H1 (cell line): Measurements from ENCODE around the gene TIE1. TPM values are rescaled to one million over a fixed set of nuclear protein-coding genes. Genes with fewer than 3 reads are reported as not detected.

ENCODE experiments used
- CTCF ChIA-PET: fragments of 300-600 bp; sonication (Branson Sonifier 250); formaldehyde crosslinking; loops from one replicate; lab custom pipeline; 2021; ENCODE audit not compliant: partially characterized antibody; lab: Charles Lee
- POLR2A ChIA-PET: fragments of 300-600 bp; sonication (Branson Sonifier 250); formaldehyde crosslinking; loops from one replicate; lab custom pipeline; 2021; ENCODE audit warnings: inconsistent platforms; ENCODE audit not compliant: partially characterized antibody; lab: Charles Lee
- DNase-seq, 2 experiments: peaks; one replicate each; pipeline versions ENCODE4 v3.0.0 to v3.0.0-alpha.2; 2010 to 2022; ENCODE audit warnings: low spot score in 2 of 2, low read depth in 1 of 2, mixed read lengths in 1 of 2
- FAIRE-seq: peaks from 2 replicates; lab custom pipeline; 2011; peaks lifted over from hg19 to GRCh38; lab: Jason Lieb, UNC
- H2AFZ ChIP-seq: 2 replicates; pipeline ENCODE4 v1.8.1; 2012; ENCODE audit warnings: low read length, inconsistent platforms
- H2AK5ac ChIP-seq: 2 replicates; pipeline ENCODE4 v1.6.1; 2013; ENCODE audit warnings: low read depth, low read length
- H2BK120ac ChIP-seq: replicated peaks from 2 replicates; pipeline ENCODE3; 2013; ENCODE audit warnings: low read depth, low read length, inconsistent platforms
- H2BK12ac ChIP-seq: 2 replicates; pipeline ENCODE4 v1.6.1; 2013; ENCODE audit warnings: low read depth, low read length
- H2BK15ac ChIP-seq: 2 replicates; pipeline ENCODE4 v1.6.1; 2013; ENCODE audit warnings: low read length
- H2BK20ac ChIP-seq: 2 replicates; pipeline ENCODE4 v1.6.1; 2013; ENCODE audit warnings: low read length
- H2BK5ac ChIP-seq: 2 replicates; pipeline ENCODE4 v1.6.1; 2013; ENCODE audit warnings: low read depth, low read length
- H3K14ac ChIP-seq: 2 replicates; pipeline ENCODE4 v1.6.1; 2013; ENCODE audit warnings: inconsistent platforms; ENCODE audit not compliant: insufficient read length
- H3K18ac ChIP-seq: 2 replicates; pipeline ENCODE4 v1.6.1; 2013; ENCODE audit warnings: low read length; ENCODE audit errors: extremely low read depth
- H3K23ac ChIP-seq: 2 replicates; pipeline ENCODE4 v1.6.1; 2013; ENCODE audit warnings: inconsistent platforms; ENCODE audit not compliant: insufficient read length
- H3K23me2 ChIP-seq: 2 replicates; pipeline ENCODE4 v1.6.1; 2013; ENCODE audit warnings: low read depth, low read length
- H3K27ac ChIP-seq: 2 replicates; pipeline ENCODE4 v1.6.1; 2011; ENCODE audit warnings: low read depth, low read length, inconsistent platforms
- H3K27me3 ChIP-seq, 4 experiments: replicated peaks in 1 of 4; 1 replicate in 1 of 4; 2 replicates in 3 of 4; pipeline versions ENCODE4 v1.6.1 to v1.8.1; 2011 to 2013; ENCODE audit warnings: low read length in 3 of 4, mild to moderate bottlenecking in 3 of 4, inconsistent platforms in 2 of 4, mixed read lengths in 2 of 4, moderate library complexity in 1 of 4; ENCODE audit not compliant: control insufficient read depth in 3 of 4, insufficient read depth in 3 of 4; ENCODE audit errors: extremely low read depth in 1 of 4
- H3K36me3 ChIP-seq, 4 experiments: 2 replicates each; pipeline versions ENCODE4 v1.6.1 to v1.8.1; 2011 to 2013; ENCODE audit warnings: mild to moderate bottlenecking in 4 of 4, low read length in 3 of 4, moderate library complexity in 2 of 4, control low read depth in 1 of 4, inconsistent platforms in 1 of 4; ENCODE audit not compliant: insufficient read depth in 4 of 4, control insufficient read depth in 2 of 4
- H3K4ac ChIP-seq: replicated peaks from 2 replicates; pipeline ENCODE3; 2013; ENCODE audit warnings: low read length, low read depth, mixed read lengths, inconsistent platforms; ENCODE audit not compliant: insufficient read length
- H3K4me1 ChIP-seq, 4 experiments: replicated peaks in 1 of 4; 1 replicate in 1 of 4; 2 replicates in 3 of 4; pipeline versions ENCODE4 v1.6.1 to v1.8.1; 2011 to 2013; ENCODE audit warnings: low read length in 3 of 4, inconsistent platforms in 2 of 4, mixed read lengths in 1 of 4; ENCODE audit not compliant: insufficient read depth in 4 of 4, control insufficient read depth in 3 of 4
- H3K4me2 ChIP-seq, 2 experiments: 2 replicates each; pipeline versions ENCODE4 v1.6.1 to v1.8.1; 2011 to 2013; ENCODE audit warnings: low read depth in 2 of 2, low read length in 2 of 2, control low read depth in 1 of 2, inconsistent platforms in 1 of 2, mild to moderate bottlenecking in 1 of 2; ENCODE audit not compliant: insufficient read depth in 1 of 2
- H3K4me3 ChIP-seq, 4 experiments: fragments of 200-600, 300-600 bp in 1 of 4; sonication (generic), shearing (Covaris generic), sonication (Bioruptor Twin) in 1 of 4; 2 replicates each; pipeline versions ENCODE4 v1.5.1 to v1.8.1; 2011 to 2016; ENCODE audit warnings: low read length in 4 of 4, low read depth in 3 of 4, control low read depth in 2 of 4, inconsistent platforms in 2 of 4, mild to moderate bottlenecking in 2 of 4, mixed read lengths in 1 of 4, moderate library complexity in 1 of 4; ENCODE audit not compliant: insufficient read depth in 2 of 4; ENCODE audit errors: extremely low read depth in 1 of 4
- H3K56ac ChIP-seq: replicated peaks from 2 replicates; pipeline ENCODE3; 2013; ENCODE audit warnings: low read depth, mild to moderate bottlenecking, mixed read lengths, low read length, inconsistent platforms; ENCODE audit not compliant: insufficient read length
- H3K79me1 ChIP-seq: 2 replicates; pipeline ENCODE4 v1.6.1; 2013; ENCODE audit warnings: low read depth, low read length, control low read depth
- H3K79me2 ChIP-seq, 2 experiments: 2 replicates each; pipeline versions ENCODE4 v1.6.1 to v1.8.1; 2012 to 2013; ENCODE audit warnings: low read length in 2 of 2, mild to moderate bottlenecking in 2 of 2, inconsistent platforms in 1 of 2; ENCODE audit not compliant: insufficient read depth in 2 of 2, control insufficient read depth in 1 of 2
- H3K9ac ChIP-seq, 4 experiments: replicated peaks in 1 of 4; 1 replicate in 1 of 4; 2 replicates in 3 of 4; pipeline versions ENCODE4 v1.6.1 to v1.8.1; 2011 to 2013; ENCODE audit warnings: low read depth in 3 of 4, low read length in 3 of 4, control low read depth in 2 of 4, mild to moderate bottlenecking in 2 of 4, moderate library complexity in 2 of 4, inconsistent platforms in 1 of 4; ENCODE audit errors: extremely low read depth in 1 of 4
- H3K9me3 ChIP-seq, 2 experiments: 2 replicates each; pipeline versions ENCODE4 v1.6.1 to v1.8.1; 2012 to 2013; ENCODE audit warnings: mild to moderate bottlenecking in 2 of 2, moderate library complexity in 2 of 2, control low read depth in 1 of 2, inconsistent platforms in 1 of 2, low read depth in 1 of 2, low read length in 1 of 2, mixed read lengths in 1 of 2; ENCODE audit not compliant: insufficient read depth in 2 of 2
- H4K20me1 ChIP-seq, 2 experiments: replicated peaks in 1 of 2; 2 replicates each; pipeline versions ENCODE3 to v1.8.1; 2011 to 2013; ENCODE audit warnings: inconsistent platforms in 2 of 2, low read length in 2 of 2, mild to moderate bottlenecking in 1 of 2; ENCODE audit not compliant: insufficient read depth in 2 of 2, control insufficient read depth in 1 of 2
- H4K5ac ChIP-seq: 2 replicates; pipeline ENCODE4 v1.6.1; 2013; ENCODE audit warnings: low read length, low read depth, mixed read lengths, inconsistent platforms; ENCODE audit not compliant: insufficient read length
- H4K8ac ChIP-seq: 2 replicates; pipeline ENCODE4 v1.8.0; 2013; ENCODE audit warnings: mild to moderate bottlenecking, moderate library complexity, low read length, inconsistent platforms; ENCODE audit not compliant: insufficient read depth; ENCODE audit errors: extremely low read depth
- H4K91ac ChIP-seq: replicated peaks from 2 replicates; pipeline ENCODE3; 2013; ENCODE audit warnings: low read length, mixed read lengths, inconsistent platforms; ENCODE audit not compliant: insufficient read length
- ASH2L ChIP-seq: fragments of 200-600, 300-600 bp; sonication (generic); IDR thresholded peaks from one replicate; pipeline ENCODE4 v1.7.1; 2017; ENCODE audit warnings: low read length
- BACH1 ChIP-seq: IDR thresholded peaks from 2 replicates; pipeline ENCODE4 v1.6.1; 2012; ENCODE audit warnings: low read length, improper control_type of control experiment
- BCL11A ChIP-seq, 2 experiments: IDR thresholded peaks; one replicate each; pipeline ENCODE4 v1.6.1; 2011; ENCODE audit warnings: low read depth in 2 of 2, low read length in 2 of 2, mild to moderate bottlenecking in 2 of 2
- BRCA1 ChIP-seq: IDR thresholded peaks from 2 replicates; pipeline ENCODE4 v1.6.1; 2012; ENCODE audit warnings: low read depth, low read length, improper control_type of control experiment
- EGR1 ChIP-seq: IDR thresholded peaks from 2 replicates; pipeline ENCODE4 v1.6.1; 2011; ENCODE audit warnings: low read depth, low read length, borderline replicate concordance
- FOSL1 ChIP-seq: IDR thresholded peaks from 2 replicates; pipeline ENCODE4 v1.6.1; 2011; ENCODE audit warnings: mild to moderate bottlenecking, low read depth, low read length, moderate library complexity; ENCODE audit not compliant: insufficient read depth
- KDM4A ChIP-seq: IDR thresholded peaks from one replicate; pipeline ENCODE4 v1.7.1; 2012; ENCODE audit warnings: low read depth, mild to moderate bottlenecking, moderate library complexity, low read length, inconsistent platforms; ENCODE audit not compliant: severe bottlenecking
- NRF1 ChIP-seq: IDR thresholded peaks from 2 replicates; pipeline ENCODE4 v1.6.1; 2011; ENCODE audit warnings: mild to moderate bottlenecking, low read depth, low read length, improper control_type of control experiment
- PHF8 ChIP-seq: fragments of 200-600 bp; sonication (generic); conservative IDR thresholded peaks from 2 replicates; pipeline ENCODE4 v1.7.1; 2012; ENCODE audit warnings: low read depth, mild to moderate bottlenecking, inconsistent platforms, low read length, moderate library complexity
- RBBP5 ChIP-seq: IDR thresholded peaks from 2 replicates; pipeline ENCODE4 v1.7.1; 2012; ENCODE audit warnings: low read depth, mild to moderate bottlenecking, inconsistent platforms, low read length, moderate library complexity, borderline replicate concordance
- RXRA ChIP-seq: IDR thresholded peaks from 2 replicates; pipeline ENCODE4 v1.6.1; 2011; ENCODE audit warnings: low read depth, mild to moderate bottlenecking, low read length, moderate library complexity; ENCODE audit not compliant: insufficient read depth
- SIN3A ChIP-seq, 2 experiments: IDR thresholded peaks in 1 of 2; conservative IDR thresholded peaks in 1 of 2; 2 replicates each; pipeline ENCODE4 v1.6.1; 2011 to 2012; ENCODE audit warnings: low read length in 2 of 2, improper control_type of control experiment in 1 of 2, low read depth in 1 of 2, mild to moderate bottlenecking in 1 of 2
- SUZ12 ChIP-seq: fragments of 200-600 bp; sonication (generic); IDR thresholded peaks from 2 replicates; pipeline ENCODE4 v1.6.1; 2012; ENCODE audit warnings: mild to moderate bottlenecking, inconsistent platforms, low read length, moderate library complexity, mixed read lengths
- TAF1 ChIP-seq: IDR thresholded peaks from 2 replicates; pipeline ENCODE4 v1.6.1; 2011; ENCODE audit warnings: mild to moderate bottlenecking, low read depth, low read length
- TBP ChIP-seq: IDR thresholded peaks from 2 replicates; pipeline ENCODE4 v1.6.1; 2011; ENCODE audit warnings: low read depth, low read length, improper control_type of control experiment
- WGBS, 2 experiments: shearing (Covaris generic) in 1 of 2; methylation state at CpG; one replicate each; pipeline versions ENCODE4 v1.1.6 to v1.1.7; 2013 to 2015; ENCODE audit warnings: low lambda C conversion rate in 2 of 2, mixed read lengths in 2 of 2, inconsistent platforms in 1 of 2, low coverage in 1 of 2, missing lambda C conversion rate in 1 of 2; ENCODE audit not compliant: insufficient replicate concordance in 2 of 2, insufficient coverage in 1 of 2, insufficient read length in 1 of 2; ENCODE audit errors: extremely low coverage in 1 of 2, missing lambda C conversion rate in 1 of 2; 5-methylcytosine and 5-hydroxymethylcytosine counted together
- polyA plus RNA-seq, 7 experiments: library from polyadenylated mRNA; depleted of rRNA in 3 of 7; stranded (reverse) in 5 of 7; unstranded in 2 of 7; fragments of >200 nt in 5 of 7; fragments of 200-250 nt in 2 of 7; gene quantifications; 1 replicate in 5 of 7; 2 replicates in 1 of 7; 4 replicates in 1 of 7; pipeline versions ENCODE4 v1.2.1 to v1.2.3, GENCODE V29; 2011 to 2013; ENCODE audit warnings: missing spikeins in 2 of 7, mixed read lengths in 2 of 7
- total RNA-seq: library from RNA; stranded (reverse); fragmentation: NEBNext Ultra II Directional; extraction: Animal tissue kit (Norgen Biotek cat#: 25700); gene quantifications from 2 replicates; pipeline ENCODE4 v1.2.1, GENCODE V29; 2021

Gene TIE1
- total and polyA plus RNA-seq, 2 of the 8 experiments (the other 6 are each of a cell fraction or from before 2014, with no cell fraction given) = 0.74 to 2.2 TPM

- POLR2A ChIA-PET = interaction anchor here (0.6 to 4.0 kb wide), 7 partner anchors 7 to 75 kb away, joined by 3 to 37 read pairs (median 4); partner anchors contain the start of genes C1orf210, CDC20, MED8 and SZT2
- H4K5ac ChIP-seq = no peak overlapping the region
- TF ChIP-seq TBP = no peak
- TF ChIP-seq BACH1 = no peak
- no peak for TF ChIP-seq BRCA1
- no peak for TF ChIP-seq NRF1
- no peak for TF ChIP-seq RBBP5
- TF ChIP-seq PHF8 = no peak
- no peak for TF ChIP-seq ASH2L
- no peak for TF ChIP-seq EGR1
- TF ChIP-seq BCL11A (IDR thresholded peaks at IDR 0.05; ENCODE audit: low read depth in 2 of 2, low read length in 2 of 2) = no peak
- TF ChIP-seq FOSL1 = no peak
- no peak for TF ChIP-seq TAF1
- TF ChIP-seq SUZ12 = no peak
- no peak for TF ChIP-seq KDM4A
- TF ChIP-seq RXRA = no peak
- no peak for TF ChIP-seq SIN3A (conservative IDR thresholded peaks at IDR 0.05 in 1 of 2, IDR thresholded peaks at IDR 0.05 in 1 of 2; ENCODE audit: low read depth in 1 of 2, low read length in 2 of 2)
Measured at GRCh38 chr1:43350976-43351375, 50.2 kb downstream of the TIE1 start.

More at GRCh38 chr1:43350976-43351375, 50.2 kb downstream of the TIE1 start:
- Histone ChIP-seq H3K79me1 (no peaks in the 10 kb centered on the region), H2BK12ac (no peak overlapping the region), H3K4me1 (peaks cover 4 to 15% (median 9%) of the 10 kb centered on the region in 4 experiments; a peak in 6 of 7 replicates), H4K20me1 (no peaks in the 10 kb centered on the region), H3K23me2 (peaks cover 7% of the 10 kb centered on the region), H3K79me2 (no peaks in the 10 kb centered on the region), H3K14ac (no peak overlapping the region), H3K23ac (no peak overlapping the region), H3K9ac (no peak overlapping the region), H3K4me2 (no peak overlapping the region), H3K9me3 (no peaks in the 10 kb centered on the region), H4K91ac (no peak overlapping the region), H3K4me3 (no peak overlapping the region), H3K18ac (no peak overlapping the region), H3K4ac (no peak overlapping the region), H2BK5ac (no peak overlapping the region), H2BK120ac (no peak overlapping the region), H2AFZ (no peak overlapping the region), H3K27me3 (peaks cover 0 to 5% (median 0%) of the 10 kb centered on the region in 4 experiments; a peak in 2 of 7 replicates), H2AK5ac (no peak overlapping the region), H3K36me3 (no peaks in the 10 kb centered on the region), H2BK20ac (no peak overlapping the region), H3K56ac (no peak overlapping the region), H4K8ac (no peak overlapping the region), H3K27ac (no peak overlapping the region), H2BK15ac (no peak overlapping the region)
- WGBS, 2 experiments = 70% methylated on average over 1 of the region's 1 CpG; no CpG with 5 or more reads in 1 of the 2 experiments
- DNase-seq (no peak), FAIRE-seq (no peak)
- CTCF ChIA-PET = interaction anchor here (1.0 to 1.2 kb wide), 2 partner anchors 10 to 21 kb away, joined by 3 read pairs; no protein-coding TSS in a partner anchor
